CD14-positive monocyte (primary cell): ENCODE measurements around the gene HOXA11. TPM values are rescaled to one million over a fixed set of nuclear protein-coding genes. Genes with fewer than 3 reads are reported as not detected.

ENCODE experiments used
- DNase-seq, 3 donors: peaks; one replicate each; pipeline ENCODE4 v3.0.0-alpha.2; 2011 to 2022
- H2AFZ ChIP-seq: 2 replicates; pipeline ENCODE4 v1.6.0; 2012; ENCODE audit warnings: mild to moderate bottlenecking, low read depth, low read length, inconsistent platforms; ENCODE audit not compliant: insufficient read depth, poor library complexity, severe bottlenecking
- H3K27ac ChIP-seq, 2 donors: 1 replicate in 1 of 2; 2 replicates in 1 of 2; pipeline ENCODE4 v1.5.1; 2012 to 2013; ENCODE audit warnings: low read length in 2 of 2, control low read depth in 1 of 2, inconsistent platforms in 1 of 2, low read depth in 1 of 2, mild to moderate bottlenecking in 1 of 2
- H3K27me3 ChIP-seq, 2 donors: one replicate each; pipeline versions ENCODE4 v1.6.0 to v1.6.1; 2011 to 2013; ENCODE audit warnings: low read length in 2 of 2; ENCODE audit not compliant: control insufficient read depth in 2 of 2, insufficient read depth in 2 of 2
- H3K36me3 ChIP-seq, 2 donors: replicated peaks in 1 of 2; 1 replicate in 1 of 2; 2 replicates in 1 of 2; pipeline versions ENCODE4 v1.5.1 to v1.6.1; 2012 to 2013; ENCODE audit warnings: low read length in 2 of 2, control low read depth in 1 of 2, inconsistent platforms in 1 of 2, mild to moderate bottlenecking in 1 of 2; ENCODE audit not compliant: insufficient read depth in 2 of 2, control insufficient read depth in 1 of 2
- H3K4me1 ChIP-seq, 2 donors: 1 replicate in 1 of 2; 2 replicates in 1 of 2; pipeline versions ENCODE4 v1.5.1 to v1.6.1; 2012 to 2013; ENCODE audit warnings: low read length in 2 of 2, control low read depth in 1 of 2, inconsistent platforms in 1 of 2, mild to moderate bottlenecking in 1 of 2, moderate library complexity in 1 of 2; ENCODE audit not compliant: insufficient read depth in 2 of 2, control insufficient read depth in 1 of 2
- H3K4me2 ChIP-seq: replicated peaks from 2 replicates; pipeline ENCODE3; 2012; ENCODE audit warnings: low read length, moderate library complexity, mild to moderate bottlenecking; ENCODE audit not compliant: poor library complexity, severe bottlenecking; ENCODE audit errors: extremely low read depth
- H3K4me3 ChIP-seq, 3 experiments: fragments of 200-600 bp in 1 of 3; sonication (generic) in 1 of 3; replicated peaks in 1 of 3; 1 replicate in 2 of 3; 2 replicates in 1 of 3; pipeline ENCODE4 v1.5.1; 2011 to 2013; ENCODE audit warnings: low read length in 3 of 3, mild to moderate bottlenecking in 3 of 3, control low read depth in 2 of 3, low read depth in 2 of 3, inconsistent platforms in 1 of 3, moderate library complexity in 1 of 3
- H3K79me2 ChIP-seq: 2 replicates; pipeline ENCODE4 v1.6.0; 2012; ENCODE audit warnings: mild to moderate bottlenecking, control low read depth, inconsistent platforms, low read length, moderate library complexity; ENCODE audit not compliant: insufficient read depth
- H3K9ac ChIP-seq: 2 replicates; pipeline ENCODE4 v1.6.0; 2017; ENCODE audit warnings: low read length, mild to moderate bottlenecking; ENCODE audit not compliant: insufficient read depth, poor library complexity, severe bottlenecking
- H3K9me3 ChIP-seq, 2 donors: replicated peaks in 1 of 2; 1 replicate in 1 of 2; 2 replicates in 1 of 2; pipeline versions ENCODE4 v1.5.1 to v1.6.1; 2012 to 2013; ENCODE audit warnings: low read length in 2 of 2, control low read depth in 1 of 2; ENCODE audit not compliant: control insufficient read depth in 1 of 2, insufficient read depth in 1 of 2
- H4K20me1 ChIP-seq: 2 replicates; pipeline ENCODE4 v1.6.0; 2012; ENCODE audit warnings: mild to moderate bottlenecking, low read length, control low read depth, moderate library complexity; ENCODE audit not compliant: insufficient read depth
- H3K27ac Mint-ChIP-seq, 7 donors: one replicate each; pipeline ENCODE4 v1.8.0; 2020; ENCODE audit warnings: mild to moderate bottlenecking in 7 of 7, mixed read lengths in 7 of 7, moderate library complexity in 6 of 7, inconsistent platforms in 2 of 7
- H3K27me3 Mint-ChIP-seq, 3 donors: one replicate each; pipeline ENCODE4 v1.8.0; 2021 to 2022; ENCODE audit warnings: low read depth in 3 of 3, mild to moderate bottlenecking in 3 of 3, mixed read lengths in 3 of 3, moderate library complexity in 3 of 3, inconsistent platforms in 1 of 3
- H3K36me3 Mint-ChIP-seq, 2 donors: one replicate each; pipeline ENCODE4 v1.8.0; 2020; ENCODE audit warnings: mixed read lengths in 2 of 2, inconsistent platforms in 1 of 2, mild to moderate bottlenecking in 1 of 2
- H3K4me1 Mint-ChIP-seq: one replicate; pipeline ENCODE4 v1.8.0; 2020; ENCODE audit warnings: mild to moderate bottlenecking, mixed read lengths
- H3K4me3 Mint-ChIP-seq, 2 donors: one replicate each; pipeline ENCODE4 v1.8.0; 2020; ENCODE audit warnings: mild to moderate bottlenecking in 2 of 2, mixed read lengths in 2 of 2, moderate library complexity in 1 of 2
- H3K9me3 Mint-ChIP-seq, 7 donors: one replicate each; pipeline ENCODE4 v1.8.0; 2020 to 2022; ENCODE audit warnings: mixed read lengths in 7 of 7, mild to moderate bottlenecking in 6 of 7, moderate library complexity in 6 of 7, inconsistent platforms in 2 of 7
- CTCF ChIP-seq: fragments of 200-600 bp; IDR thresholded peaks from one replicate; pipeline ENCODE4 v1.8.0; 2022; ENCODE audit warnings: antibody characterized with exemption, mild to moderate bottlenecking
- WGBS: methylation state at CpG from one replicate; pipeline ENCODE4 v1.1.5; 2013; ENCODE audit warnings: missing lambda C conversion rate; ENCODE audit not compliant: insufficient coverage; 5-methylcytosine and 5-hydroxymethylcytosine counted together
- intact Hi-C, 2 donors: fragments of 100-400 bp; cut with micrococcal nuclease; formaldehyde crosslinking; loops; one replicate each; pipeline versions ENCODE4 v1.15.0 to v1.15.1; 2023
- polyA plus RNA-seq, 3 donors: library from polyadenylated mRNA; depleted of rRNA in 1 of 3; unstranded in 2 of 3; stranded (reverse) in 1 of 3; fragments of 300-500 nt in 2 of 3; fragments of >200 nt in 1 of 3; fragmentation: Illumina TruSeq in 2 of 3; gene quantifications; 1 replicate in 2 of 3; 2 replicates in 1 of 3; pipeline ENCODE4 v1.2.3, GENCODE V29; 2012 to 2021

HOXA11 gene
- polyA plus RNA-seq, 3 donors, result not detected

GRCh38 chr7:27156916-27157701 is 27.9 kb downstream of the HOXA11 start:
- intact Hi-C loops, result loop anchor here in 1 of 2 donors (5.0 kb wide), 2 partner anchors 60 to 1295 kb away; partner anchors contain the start of gene HOXA1
- Histone ChIP-seq H3K4me2 (no peak overlapping the region), H2AFZ (no peak overlapping the region), H3K4me3 (no peak overlapping the region), H3K9me3 (peaks cover 0 to 63% of the 10 kb centered on the region in 2 donors), H3K27me3 (peaks cover 82 to 92% of the 10 kb centered on the region in 2 donors), H3K27ac (no peak overlapping the region), H3K36me3 (no peaks in the 10 kb centered on the region), H3K4me1 (peaks cover 58 to 63% of the 10 kb centered on the region in 2 donors), H4K20me1 (no peaks in the 10 kb centered on the region), H3K79me2 (no peaks in the 10 kb centered on the region), H3K9ac (no peak overlapping the region)
- Mint-ChIP-seq H3K4me3 (peak overlapping the region in 1 of 2 donors; percentile 80), H3K27me3 (peaks cover 87 to 96% (median 90%) of the 10 kb centered on the region in 3 donors), H3K4me1 (peaks cover 64% of the 10 kb centered on the region), H3K27ac (no peak overlapping the region), H3K9me3 (peaks cover 0 to 61% (median 23%) of the 10 kb centered on the region in 7 donors), H3K36me3 (peaks cover 5 to 21% of the 10 kb centered on the region in 2 donors)
- 2% methylated on average over 22 of the region's 30 CpGs for WGBS
- no peak for DNase-seq
- TF ChIP-seq CTCF, result no peak

GRCh38 chr7:27156508-27156898 is 28.5 kb downstream of the HOXA11 start, which contains the start of gene HOXA7:
Gene HOXA7, minus strand, starts transcription at chr7:27156675. Its CDS starts 130 bp downstream, at chr7:27156545.
- Histone ChIP-seq H3K9me3 (peaks cover 0 to 69% of the 10 kb centered on the region in 2 donors), H3K79me2 (no peaks in the 10 kb centered on the region), H3K9ac (no peak within 1 kb of the TSS), H3K4me3 (peak within 1 kb of the TSS in 1 of 3 experiments; percentile 53), H3K27ac (no peak within 1 kb of the TSS), H3K27me3 (peaks cover 88 to 92% of the 10 kb centered on the region in 2 donors), H4K20me1 (no peaks in the 10 kb centered on the region), H3K4me1 (peaks cover 58 to 63% of the 10 kb centered on the region in 2 donors), H3K36me3 (no peaks in the 10 kb centered on the region), H2AFZ (peak within 1 kb of the TSS; percentile 36), H3K4me2 (peak within 1 kb of the TSS; percentile 63)
- Mint-ChIP-seq H3K4me1 (peaks cover 66% of the 10 kb centered on the region), H3K27ac (no peak within 1 kb of the TSS), H3K9me3 (peaks cover 0 to 64% (median 24%) of the 10 kb centered on the region in 7 donors), H3K4me3 (peak within 1 kb of the TSS; percentile 54 to 93), H3K27me3 (peaks cover 88 to 97% (median 91%) of the 10 kb centered on the region in 3 donors), H3K36me3 (peaks cover 6 to 23% of the 10 kb centered on the region in 2 donors)
- intact Hi-C loops, result loop anchor here in 1 of 2 donors (5.0 kb wide), 2 partner anchors 59 to 1294 kb away; partner anchors contain the start of gene HOXA1
- WGBS, result 0% methylated on average over 26 of the region's 33 CpGs
- no peak for TF ChIP-seq CTCF
- DNase-seq, result no peak
